Measurements from ENCODE around the gene NAT14. TPM values are rescaled to one million over a fixed set of nuclear protein-coding genes. Genes with fewer than 3 reads are reported as not detected.
A peak's percentile ranks its signal among the peaks of the same experiment; 100 is the strongest.
"Not testable (repeated sequence)": the region's sequence is repeated elsewhere in the genome, so short reads cannot be mapped to it uniquely, and the experiment has no call there.

Gene NAT14
- total RNA-seq, 1 donor from 2014 or later: 16.6 TPM

DNA sequence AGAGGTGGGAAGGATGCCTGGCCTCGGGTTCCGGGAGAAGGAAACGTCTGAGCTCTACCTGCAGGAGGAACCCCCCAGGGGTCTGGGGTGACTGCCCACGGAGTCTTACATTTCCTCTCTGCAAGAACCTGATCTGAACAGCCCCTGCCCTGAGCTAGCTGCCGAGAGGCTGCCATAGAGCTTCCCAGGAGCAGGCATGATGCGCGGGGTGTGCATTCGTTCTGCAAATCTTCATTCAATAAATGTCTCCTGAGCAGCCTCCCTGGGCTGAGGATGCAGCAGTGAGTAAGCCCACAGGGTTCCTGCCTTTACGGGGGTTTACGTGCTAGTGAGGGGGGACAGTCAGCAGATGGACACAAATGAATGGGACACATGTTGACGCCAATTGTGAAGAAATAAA, 40.3 kb upstream of the NAT14 start:
- H3K9me3 ChIP-seq: no peaks in the 10 kb centered on the region
- no peak for TF ChIP-seq CTCF (IDR thresholded peaks at IDR 0.05)
- no peak overlapping the region for H3K4me3 ChIP-seq
- H3K36me3 ChIP-seq: no peaks in the 10 kb centered on the region
- ATAC-seq (no peak), DNase-seq (no peak)
- no peak overlapping the region for H3K27ac ChIP-seq
- H3K27me3 ChIP-seq (ENCODE audit: low read depth): peaks cover 73% of the 10 kb centered on the region
- peaks cover 10% of the 10 kb centered on the region for H3K4me1 ChIP-seq
- intact Hi-C loops (cut with DNase I): no loop called here

DNA sequence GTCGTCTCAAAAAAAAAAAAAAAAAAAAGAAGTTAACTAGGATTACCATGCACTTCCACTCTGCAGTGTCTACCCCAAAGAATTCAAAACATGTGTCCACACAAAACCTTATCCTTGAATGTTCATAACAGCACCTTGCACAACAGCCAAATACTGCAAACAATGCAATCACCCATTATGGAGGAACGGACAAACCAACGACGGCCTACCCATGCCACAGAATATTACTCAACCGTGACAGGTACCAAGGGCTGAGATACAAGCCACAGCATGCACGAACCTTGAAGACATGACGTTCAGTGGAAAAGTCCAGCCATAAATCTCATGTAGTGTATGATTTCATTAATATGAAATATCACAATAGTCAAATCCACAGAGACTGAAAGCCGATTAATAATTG, 38.9 kb upstream of the NAT14 start:
- ATAC-seq (no peak), DNase-seq (no peak)
- no peaks in the 10 kb centered on the region for H3K9me3 ChIP-seq
- TF ChIP-seq CTCF (IDR thresholded peaks at IDR 0.05): no peak
- intact Hi-C loops (cut with DNase I): no loop called here
- H3K36me3 ChIP-seq: no peaks in the 10 kb centered on the region
- H3K4me3 ChIP-seq: no peak overlapping the region
- H3K27me3 ChIP-seq (ENCODE audit: low read depth): peaks cover 63% of the 10 kb centered on the region
- H3K27ac ChIP-seq: no peak overlapping the region
- peaks cover 10% of the 10 kb centered on the region for H3K4me1 ChIP-seq

DNA sequence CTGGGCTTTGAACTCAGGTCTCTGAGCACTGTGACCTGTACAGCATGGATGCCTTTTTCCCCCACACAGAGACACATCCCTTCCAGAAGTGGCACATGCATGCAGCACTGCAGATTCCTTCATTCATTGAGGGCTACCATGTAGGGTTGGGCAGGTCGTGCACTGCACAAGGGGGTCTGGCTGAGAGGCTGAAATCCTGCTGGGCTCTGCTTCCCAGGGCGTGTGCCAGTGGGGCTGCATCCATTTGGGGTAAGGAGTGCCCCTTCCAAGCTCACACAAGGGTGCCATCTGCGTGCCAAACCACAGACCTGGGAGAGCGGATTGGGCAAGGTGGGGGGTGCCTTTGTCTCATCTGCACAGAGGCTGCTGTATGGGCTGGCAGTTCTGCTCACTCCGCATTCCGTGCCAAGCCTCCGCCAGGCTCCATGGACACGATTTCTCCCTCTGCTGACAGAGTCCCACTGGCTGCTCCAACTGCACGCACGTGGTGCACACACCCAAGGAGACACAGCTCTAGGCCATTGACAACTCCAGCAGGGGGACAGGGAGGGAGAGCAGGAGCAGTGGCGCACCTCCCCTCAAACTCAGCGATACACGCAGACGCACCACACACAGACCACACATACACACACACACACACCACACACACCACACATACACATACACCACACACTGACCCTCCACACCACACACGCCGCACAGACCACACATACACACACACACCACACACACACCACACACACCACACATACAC, 37.4 kb upstream of the NAT14 start:
- DNase-seq (no peak), ATAC-seq (peak in 1 of 2 donors; percentile 15)
- intact Hi-C loops (cut with DNase I): no loop called here
- Histone ChIP-seq H3K27me3 (ENCODE audit: low read depth) (peaks cover 64% of the 10 kb centered on the region), H3K9me3 (no peaks in the 10 kb centered on the region), H3K4me3 (no peak overlapping the region), H3K4me1 (peaks cover 5% of the 10 kb centered on the region), H3K27ac (no peak overlapping the region), H3K36me3 (no peaks in the 10 kb centered on the region)
- TF ChIP-seq CTCF (IDR thresholded peaks at IDR 0.05): no peak

DNA sequence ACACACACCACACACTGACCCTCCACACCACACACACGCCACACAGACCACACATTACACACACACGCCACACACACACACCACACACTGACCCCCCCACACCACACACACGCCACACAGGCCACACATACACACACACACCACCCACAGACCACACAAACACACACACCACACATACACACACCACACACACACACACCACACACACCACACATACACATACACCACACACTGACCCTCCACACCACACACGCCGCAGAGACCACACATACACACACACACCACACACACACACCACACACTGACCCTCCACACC, 36.9 kb upstream of the NAT14 start:
- H3K27ac ChIP-seq; intact Hi-C loops (cut with DNase I); H3K9me3 ChIP-seq; H3K4me1 ChIP-seq; DNase-seq; H3K36me3 ChIP-seq; ATAC-seq; H3K4me3 ChIP-seq: not testable (repeated sequence)
- H3K27me3 ChIP-seq (ENCODE audit: low read depth): peaks cover 68% of the 10 kb centered on the region

- Histone ChIP-seq H3K4me3 (no peak overlapping the region), H3K36me3 (no peaks in the 10 kb centered on the region), H3K4me1 (peaks cover 5% of the 10 kb centered on the region), H3K27me3 (ENCODE audit: low read depth) (peaks cover 57% of the 10 kb centered on the region), H3K9me3 (no peaks in the 10 kb centered on the region), H3K27ac (no peak overlapping the region)
- intact Hi-C loops (cut with DNase I): no loop called here
- TF ChIP-seq CTCF (IDR thresholded peaks at IDR 0.05): no peak
- DNase-seq: no peak
- ATAC-seq: no peak
These were observed 35.5 kb upstream of the NAT14 start for GRCh38 chr19:55449469-55449868.

GRCh38 chr19:55451163-55451964, 33.6 kb upstream of the NAT14 start:
- Histone ChIP-seq H3K36me3 (no peaks in the 10 kb centered on the region), H3K27me3 (ENCODE audit: low read depth) (peaks cover 41% of the 10 kb centered on the region), H3K27ac (no peak overlapping the region), H3K4me3 (no peak overlapping the region), H3K9me3 (no peaks in the 10 kb centered on the region), H3K4me1 (peaks cover 5% of the 10 kb centered on the region)
- ATAC-seq (no peak), DNase-seq (no peak)
- intact Hi-C loops (cut with DNase I): no loop called here
- TF ChIP-seq CTCF (IDR thresholded peaks at IDR 0.05): no peak
